Psoas muscle (tissue), 8 donors: ENCODE data around the gene VDAC1. TPM values are rescaled to one million over a fixed set of nuclear protein-coding genes. Genes with fewer than 3 reads are reported as not detected.

Experiments
- ATAC-seq, 4 donors: fragments of 200-7000 bp; cut with Tn5 transposase; one replicate each; pipeline ENCODE4 v1.9.1; 2020; ENCODE audit warnings: moderate library complexity in 3 of 4, mild to moderate bottlenecking in 2 of 4
- DNase-seq, 2 donors: peaks; one replicate each; pipeline ENCODE4 v3.0.0-alpha.2; 2020
- H3K27ac ChIP-seq: fragments of 200-600 bp; one replicate; pipeline ENCODE4 v1.8.0; 2022
- H3K27me3 ChIP-seq, 3 donors: fragments of 200-600 bp in 1 of 3; one replicate each; pipeline versions ENCODE4 v1.6.1 to v1.8.0; 2013 to 2022; ENCODE audit warnings: low read length in 2 of 3, mild to moderate bottlenecking in 2 of 3, moderate library complexity in 1 of 3; ENCODE audit not compliant: insufficient read depth in 3 of 3
- H3K36me3 ChIP-seq, 2 donors: fragments of 200-600 bp in 1 of 2; one replicate each; pipeline versions ENCODE4 v1.6.1 to v1.8.0; 2013 to 2022; ENCODE audit warnings: low read depth in 1 of 2, mild to moderate bottlenecking in 1 of 2, moderate library complexity in 1 of 2; ENCODE audit not compliant: insufficient read depth in 1 of 2
- H3K4me1 ChIP-seq: fragments of 200-600 bp; one replicate; pipeline ENCODE4 v1.8.0; 2022
- H3K4me3 ChIP-seq: fragments of 200-600 bp; one replicate; pipeline ENCODE4 v1.8.0; 2022; ENCODE audit warnings: mild to moderate bottlenecking
- H3K9me3 ChIP-seq: fragments of 200-600 bp; one replicate; pipeline ENCODE4 v1.8.0; 2022
- WGBS, 3 donors: extraction: QIAGEN DNeasy Blood & Tissue Kit; methylation state at CpG; one replicate each; pipeline versions ENCODE4 v1.1.6 to v1.1.7; 2013; 5-methylcytosine and 5-hydroxymethylcytosine counted together
- intact Hi-C, 2 donors: fragments of 100-400 bp; cut with DNase I; formaldehyde crosslinking; loops; one replicate each; pipeline versions ENCODE4 v1.11.0 to v1.14.2; 2022
- long read RNA-seq, 2 donors: library from polyadenylated mRNA; unstranded; transcript quantifications; one replicate each; pipeline ENCODE4 v2.0.0, GENCODE V29; 2021
- polyA plus RNA-seq, 3 donors: library from polyadenylated mRNA; stranded (reverse); fragments of 200-250 nt; gene quantifications; one replicate each; pipeline ENCODE4 v1.2.3, GENCODE V29; 2013
- total RNA-seq, 4 donors: library from RNA; stranded (reverse); fragmentation: NEBNext Ultra II Directional in 2 of 4; extraction: Animal tissue kit (Norgen Biotek cat#: 25700) in 2 of 4; gene quantifications; one replicate each; pipeline versions ENCODE4 v1.2.1 to v1.2.4, GENCODE V29; 2021 to 2023
- TF ChIP-seq, protein P1 (sequence below): fragments of 200-600 bp; IDR thresholded peaks from one replicate; pipeline ENCODE4 v1.8.0; 2022; ENCODE audit warnings: antibody characterized with exemption
- donor health status: healthy with polysubstance abuse.
- donor health status: DM: no; HTN: no; CAD: no; lungs with moderate emphysema.
- donor health status: Bipolar disorder and iron deficiency.
- donor health status: healthy.
- donor health status: DM: yes; HTN: yes; CAD: no.
- donor health status: DM: no; HTN: no; CAD: no.
- donor health status: DM: no; HTN: no; CAD: no.
- donor health status: DM: yes; HTN: yes; CAD: no.

The VDAC1 gene
- total RNA-seq (100 to 1,000 TPM; 389 to 592 (median 473) TPM), polyA plus RNA-seq (100 to 1,000 TPM; 525 to 576 (median 529) TPM)
- long read RNA-seq, donor 1, transcript VDAC1-202 (9 exons, 1,807 nt) = minor isoform, 123 of 610 reads
- long read RNA-seq, donor 1, transcript VDAC1-203 (9 exons, 1,873 nt) = major isoform, 400 of 610 reads
- long read RNA-seq, donor 1, transcript VDAC1-201 (9 exons, 1,953 nt) = minor isoform, 8 of 610 reads
- long read RNA-seq, donor 1, partial matches to known transcripts = 51 of 610 reads
- long read RNA-seq, donor 1, other reads (novel, unspliced or antisense) = 23 of 610 reads
- long read RNA-seq, donor 2, transcript VDAC1-202 (9 exons, 1,807 nt) = minor isoform, 317 of 1,434 reads
- long read RNA-seq, donor 2, transcript VDAC1-207 (4 exons, 635 nt) = minor isoform, 7 of 1,434 reads
- long read RNA-seq, donor 2, transcript VDAC1-203 (9 exons, 1,873 nt) = major isoform, 936 of 1,434 reads
- long read RNA-seq, donor 2, transcript VDAC1-201 (9 exons, 1,953 nt) = minor isoform, 29 of 1,434 reads
- long read RNA-seq, donor 2, partial matches to known transcripts = 75 of 1,434 reads
- long read RNA-seq, donor 2, other reads (novel, unspliced or antisense) = 63 of 1,434 reads

GRCh38 chr5:134004626-134005416, at the start of gene VDAC1:
Gene VDAC1, minus strand, starts transcription at chr5:134004975. Its CDS starts 11,963 bp downstream, at chr5:133993012.
- WGBS, 3 donors = 0 to 1% (median 0%) methylated on average over 45 to 96 of the region's 96 CpGs
- Histone ChIP-seq H3K27ac (peak within 1 kb of the TSS; percentile 99), H3K4me3 (peak within 1 kb of the TSS; percentile 90), H3K9me3 (no peaks in the 10 kb centered on the region), H3K27me3 (no peaks in the 10 kb centered on the region), H3K4me1 (peaks cover 43% of the 10 kb centered on the region), H3K36me3 (peaks cover 0 to 14% of the 10 kb centered on the region in 2 donors)
- TF ChIP-seq, protein P1, sequence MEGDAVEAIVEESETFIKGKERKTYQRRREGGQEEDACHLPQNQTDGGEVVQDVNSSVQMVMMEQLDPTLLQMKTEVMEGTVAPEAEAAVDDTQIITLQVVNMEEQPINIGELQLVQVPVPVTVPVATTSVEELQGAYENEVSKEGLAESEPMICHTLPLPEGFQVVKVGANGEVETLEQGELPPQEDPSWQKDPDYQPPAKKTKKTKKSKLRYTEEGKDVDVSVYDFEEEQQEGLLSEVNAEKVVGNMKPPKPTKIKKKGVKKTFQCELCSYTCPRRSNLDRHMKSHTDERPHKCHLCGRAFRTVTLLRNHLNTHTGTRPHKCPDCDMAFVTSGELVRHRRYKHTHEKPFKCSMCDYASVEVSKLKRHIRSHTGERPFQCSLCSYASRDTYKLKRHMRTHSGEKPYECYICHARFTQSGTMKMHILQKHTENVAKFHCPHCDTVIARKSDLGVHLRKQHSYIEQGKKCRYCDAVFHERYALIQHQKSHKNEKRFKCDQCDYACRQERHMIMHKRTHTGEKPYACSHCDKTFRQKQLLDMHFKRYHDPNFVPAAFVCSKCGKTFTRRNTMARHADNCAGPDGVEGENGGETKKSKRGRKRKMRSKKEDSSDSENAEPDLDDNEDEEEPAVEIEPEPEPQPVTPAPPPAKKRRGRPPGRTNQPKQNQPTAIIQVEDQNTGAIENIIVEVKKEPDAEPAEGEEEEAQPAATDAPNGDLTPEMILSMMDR = no peak
- peak; percentile 87 to 92 for DNase-seq
- intact Hi-C loops = no loop called here
- ATAC-seq = peak; percentile 78 to 81 (median 78)

DNA sequence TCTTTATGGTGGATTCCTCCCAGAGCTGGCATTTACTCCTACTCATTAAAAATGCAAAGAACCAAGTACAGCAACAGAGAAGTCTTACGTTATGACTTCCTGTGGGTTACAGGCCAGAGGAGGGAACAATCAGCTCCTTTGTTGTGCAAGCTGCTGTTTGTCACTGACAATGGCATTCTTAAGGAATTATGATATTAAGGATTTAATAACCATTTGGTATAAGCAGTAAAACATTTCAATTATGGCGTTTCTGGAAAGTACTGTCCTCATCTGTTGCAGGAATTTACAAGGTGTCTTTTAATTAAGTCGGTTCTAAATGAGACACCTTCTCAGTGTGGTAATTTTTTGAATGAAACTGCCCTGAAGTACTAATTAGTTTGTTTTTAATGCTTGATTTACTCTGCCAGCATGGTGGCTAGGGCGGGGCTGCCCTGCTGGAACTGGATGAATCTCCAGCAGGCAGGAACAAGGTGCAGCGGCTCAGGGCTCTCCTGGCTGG, 49.1 kb upstream of the VDAC1 start:
- intact Hi-C loops = no loop called here
- no peak for DNase-seq
- 40 to 49% (median 48%) methylated on average over 5 of the region's 5 CpGs for WGBS, 3 donors

DNA sequence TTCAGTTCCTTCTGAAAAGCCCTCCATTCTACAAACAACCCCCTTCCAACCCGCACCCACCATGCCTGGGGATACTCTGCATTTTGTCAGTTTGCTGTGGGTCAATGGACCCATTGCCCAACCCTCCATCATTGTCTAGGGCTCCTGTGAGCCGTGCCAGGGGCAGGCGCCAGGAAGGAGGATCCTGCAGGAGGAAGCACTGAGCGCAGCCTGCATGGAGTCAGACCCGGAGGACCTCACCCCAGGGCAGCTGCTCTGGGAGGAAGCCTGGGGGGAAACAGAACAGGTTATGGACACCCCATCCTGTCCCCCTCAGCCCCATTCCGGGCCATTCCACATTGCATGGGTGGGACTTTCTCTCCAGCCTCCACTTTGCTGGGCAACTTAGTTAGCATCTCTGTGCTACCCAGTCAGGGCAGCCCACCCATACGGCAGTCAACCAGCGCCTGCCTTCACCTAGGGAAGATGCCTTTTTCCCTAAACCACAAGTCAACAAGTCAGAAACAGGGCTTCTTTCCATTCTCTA, 48.6 kb upstream of the VDAC1 start:
- H3K9me3 ChIP-seq = no peaks in the 10 kb centered on the region
- H3K4me1 ChIP-seq = peaks cover 3% of the 10 kb centered on the region
- ATAC-seq (no peak), DNase-seq (no peak)
- no peak overlapping the region for H3K4me3 ChIP-seq
- intact Hi-C loops = no loop called here
- no peaks in the 10 kb centered on the region for H3K36me3 ChIP-seq
- no peaks in the 10 kb centered on the region for H3K27me3 ChIP-seq
- TF ChIP-seq, protein P1 = no peak
- WGBS, 3 donors = 75 to 80% (median 77%) methylated on average over 8 of the region's 8 CpGs
- no peak overlapping the region for H3K27ac ChIP-seq

More for the DNA sequence above, 49.1 kb upstream of the VDAC1 start:
- H3K4me3 ChIP-seq = no peak overlapping the region
- no peaks in the 10 kb centered on the region for H3K27me3 ChIP-seq
- H3K36me3 ChIP-seq = no peaks in the 10 kb centered on the region
- H3K4me1 ChIP-seq = peaks cover 8% of the 10 kb centered on the region
- no peaks in the 10 kb centered on the region for H3K9me3 ChIP-seq
- ATAC-seq = no peak
- TF ChIP-seq, protein P1 = no peak
- no peak overlapping the region for H3K27ac ChIP-seq

- peak in 2 of 4 donors; percentile 17 to 43 for ATAC-seq
- whole genome bisulfite sequencing, 3 donors = 71 to 82% (median 80%) methylated on average over 2 of the region's 2 CpGs
Measured at GRCh38 chr5:134051305-134051704, 46.5 kb upstream of the VDAC1 start.

More at GRCh38 chr5:134051305-134051704, 46.5 kb upstream of the VDAC1 start:
- no peaks in the 10 kb centered on the region for H3K9me3 ChIP-seq
- intact Hi-C loops = no loop called here
- H3K27me3 ChIP-seq = no peaks in the 10 kb centered on the region
- no peaks in the 10 kb centered on the region for H3K36me3 ChIP-seq
- no peak overlapping the region for H3K4me3 ChIP-seq
- TF ChIP-seq, protein P1 = no peak
- DNase-seq = no peak
- H3K27ac ChIP-seq = no peak overlapping the region
- H3K4me1 ChIP-seq = no peaks in the 10 kb centered on the region
